GM12892 (cell line): ENCODE measurements around the gene DAP.
"Not testable (repeated sequence)": the region's sequence is repeated elsewhere in the genome, so short reads cannot be mapped to it uniquely, and the experiment has no call there.

Source experiments
- DNase-seq: peaks from one replicate; pipeline ENCODE4 v3.0.0; 2011; ENCODE audit not compliant: insufficient read length
- FAIRE-seq: peaks from 2 replicates; lab custom pipeline; 2011; peaks lifted over from hg19 to GRCh38; lab: Jason Lieb, UNC
- POLR2A ChIP-seq: IDR thresholded peaks from 2 replicates; pipeline ENCODE4 v1.6.1; 2011; ENCODE audit warnings: low read depth, low read length, control low read depth
- POLR2AphosphoS5 ChIP-seq: IDR thresholded peaks from 2 replicates; pipeline ENCODE4 v1.6.1; 2011; ENCODE audit warnings: low read depth, low read length, control low read depth
- TAF1 ChIP-seq: IDR thresholded peaks from 2 replicates; pipeline ENCODE4 v1.6.1; 2011; ENCODE audit warnings: low read depth, mild to moderate bottlenecking, control low read depth, low read length, borderline replicate concordance

DAP gene

GRCh38 chr5:10648806-10649665 is 112.0 kb downstream of the DAP start:
- FAIRE-seq = no peak
- DNase-seq = no peak
- TF ChIP-seq POLR2A (no peak), POLR2AphosphoS5 (no peak), TAF1 (no peak)

GRCh38 chr5:10647640-10648039 is 113.4 kb downstream of the DAP start:
- DNase-seq = no peak
- no peak for FAIRE-seq
- TF ChIP-seq POLR2A = 0 out of 2 replicates have a peak, but pooled peaks have one; percentile 15
- TF ChIP-seq TAF1 = no peak
- no peak for TF ChIP-seq POLR2AphosphoS5

GRCh38 chr5:10645671-10646070 is 115.4 kb downstream of the DAP start:
- no peak for FAIRE-seq
- no peak for TF ChIP-seq POLR2A
- no peak for TF ChIP-seq TAF1
- no peak for TF ChIP-seq POLR2AphosphoS5
- DNase-seq = no peak

GRCh38 chr5:10645146-10645545 is 115.9 kb downstream of the DAP start:
- DNase-seq (no peak), FAIRE-seq (no peak)
- TF ChIP-seq TAF1 = no peak
- TF ChIP-seq POLR2A = peak; percentile 15; the same call in 1 of the 2 replicates
- TF ChIP-seq POLR2AphosphoS5 = no peak

- DNase-seq (no peak), FAIRE-seq (no peak)
- TF ChIP-seq TAF1 (no peak), POLR2A (no peak), POLR2AphosphoS5 (no peak)
Measured at GRCh38 chr5:10644192-10644591, 116.8 kb downstream of the DAP start.

DNA sequence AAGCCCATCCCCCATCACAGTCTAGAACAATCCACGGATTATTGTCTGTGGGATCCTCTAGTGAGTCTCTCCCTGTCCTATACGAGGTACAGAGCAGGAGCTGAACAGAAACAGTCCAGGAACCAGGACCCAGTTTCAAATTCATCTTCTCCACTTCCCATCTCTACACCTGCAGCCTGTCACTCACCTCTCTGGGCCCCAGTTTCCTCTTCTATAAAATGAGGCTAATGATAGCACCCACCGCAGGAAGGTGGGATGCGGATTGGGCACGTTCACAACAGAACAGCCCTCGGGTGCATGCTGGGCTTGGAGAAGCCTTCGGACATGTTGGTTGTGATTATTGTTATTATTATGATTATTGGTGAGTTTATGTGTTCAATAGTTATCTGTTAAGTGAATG is 118.7 kb downstream of the DAP start:
- TF ChIP-seq POLR2A (no peak; the same call in 1 of the 2 replicates), TAF1 (no peak), POLR2AphosphoS5 (no peak)
- FAIRE-seq = no peak
- no peak for DNase-seq

DNA sequence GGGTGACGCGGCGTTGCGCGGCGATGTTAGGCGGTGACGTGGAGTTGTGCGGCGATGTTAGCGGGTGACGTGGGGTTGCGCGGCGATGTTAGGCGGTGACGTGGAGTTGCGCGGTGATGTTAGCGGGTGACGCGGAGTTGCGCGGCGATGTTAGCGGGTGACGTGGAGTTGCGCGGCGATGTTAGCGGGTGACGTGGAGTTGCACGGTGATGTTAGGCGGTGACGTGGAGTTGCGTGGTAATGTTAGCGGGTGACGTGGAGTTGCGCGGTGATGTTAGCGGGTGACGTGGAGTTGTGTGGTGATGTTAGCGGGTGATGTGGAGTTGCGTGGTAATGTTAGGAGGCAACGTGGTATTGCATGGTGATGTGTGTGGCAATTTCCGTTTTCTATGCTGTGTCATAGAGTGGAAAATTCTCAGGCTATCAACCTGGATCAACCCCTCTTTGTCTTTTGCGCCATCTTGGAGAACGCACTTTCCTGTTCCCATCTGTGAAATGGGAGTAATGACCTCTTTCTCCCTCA is 121.1 kb downstream of the DAP start:
- DNase-seq = no peak
- no peak for FAIRE-seq

DNA sequence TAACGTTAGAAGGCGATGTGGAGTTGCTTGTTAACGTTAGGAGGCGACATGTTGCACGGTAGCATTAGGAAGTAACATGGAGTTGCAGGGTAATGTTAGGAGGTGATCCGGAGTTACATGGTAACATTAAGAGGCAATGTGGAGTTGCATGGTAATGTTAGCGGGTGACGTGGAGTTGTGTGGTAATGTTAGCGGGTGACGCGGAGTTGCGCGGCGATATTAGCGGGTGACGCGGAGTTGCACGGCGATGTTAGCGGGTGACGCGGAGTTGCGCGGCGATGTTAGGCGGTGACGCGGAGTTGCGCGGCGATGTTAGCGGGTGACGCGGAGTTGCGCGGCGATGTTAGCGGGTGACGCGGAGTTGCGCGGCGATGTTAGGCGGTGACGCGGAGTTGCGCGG is 122.3 kb downstream of the DAP start:
- not testable (repeated sequence) for DNase-seq, FAIRE-seq

More for the DNA sequence above, 121.1 kb downstream of the DAP start:
- TF ChIP-seq POLR2A = no peak
- no peak for TF ChIP-seq TAF1
- no peak for TF ChIP-seq POLR2AphosphoS5

DNA sequence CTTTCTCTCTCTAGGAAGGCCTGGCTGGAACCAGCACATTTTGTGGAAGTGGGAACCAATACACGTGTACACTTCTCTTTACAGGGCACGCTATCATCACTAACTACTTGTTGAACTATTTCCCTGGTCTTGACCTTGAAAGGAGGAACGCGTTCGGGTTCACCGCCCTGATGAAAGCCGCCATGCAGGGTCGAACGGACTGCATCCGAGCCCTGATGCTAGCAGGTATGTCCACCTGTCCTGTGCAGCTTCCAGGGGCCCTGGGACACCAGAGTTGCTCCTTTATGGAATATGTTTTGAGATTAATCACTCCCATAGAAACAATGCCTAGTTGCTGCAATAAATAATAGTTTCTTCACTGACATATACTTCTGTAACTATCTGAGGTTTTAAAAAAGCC is 123.1 kb downstream of the DAP start:
- FAIRE-seq (no peak), DNase-seq (no peak)
- TF ChIP-seq POLR2AphosphoS5 (no peak), POLR2A (no peak), TAF1 (no peak)

DNA sequence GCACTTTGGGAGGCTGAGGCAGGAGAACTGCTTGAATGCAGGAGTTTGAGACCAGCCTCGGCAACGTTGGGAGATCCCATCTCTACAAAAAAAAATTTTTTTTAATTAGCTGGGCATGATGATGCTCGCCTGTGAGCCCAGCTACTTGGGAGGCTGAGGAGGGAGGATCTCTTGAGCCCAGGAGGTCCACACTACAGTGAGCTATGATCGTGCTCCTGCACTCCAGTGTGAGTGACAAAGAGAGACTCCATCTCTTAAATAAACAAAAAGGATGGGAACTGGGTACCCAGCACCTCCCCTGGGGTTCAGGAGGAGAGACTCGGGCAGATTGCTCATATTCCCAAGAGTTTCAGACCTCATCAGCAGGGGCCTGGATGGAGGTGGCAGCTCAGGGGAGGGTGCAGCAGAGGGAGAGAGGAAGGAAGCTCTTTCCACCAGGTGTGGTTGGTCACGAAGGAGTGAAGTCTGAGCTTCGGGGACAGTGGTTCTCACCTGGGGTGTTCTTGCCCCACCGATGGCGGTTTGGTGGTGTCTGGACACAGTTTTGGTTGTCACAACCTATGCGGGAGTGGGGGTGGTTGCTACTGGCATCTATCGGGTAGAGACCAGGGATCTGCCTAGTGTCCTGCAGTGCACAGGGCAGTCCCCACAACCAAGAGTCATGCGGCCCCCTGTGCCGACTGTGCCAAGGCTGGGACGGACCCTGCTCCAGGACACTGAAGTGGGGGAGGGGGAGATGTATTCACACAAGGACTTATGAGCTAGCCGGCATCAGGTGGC is 124.5 kb downstream of the DAP start:
- FAIRE-seq (no peak), DNase-seq (no peak)
- TF ChIP-seq POLR2AphosphoS5 = no peak
- no peak for TF ChIP-seq TAF1
- no peak for TF ChIP-seq POLR2A

- no peak for DNase-seq
- peak; percentile 38; the same call in 1 of the 2 replicates for TF ChIP-seq POLR2A
- TF ChIP-seq TAF1 = no peak
- FAIRE-seq = no peak
Measured at GRCh38 chr5:10635867-10636350, 125.1 kb downstream of the DAP start.
